Measurements from ENCODE around the gene PPP1R12B.
"Not testable (repeated sequence)": the region's sequence is repeated elsewhere in the genome, so short reads cannot be mapped to it uniquely, and the experiment has no call there.

Gene PPP1R12B

DNA sequence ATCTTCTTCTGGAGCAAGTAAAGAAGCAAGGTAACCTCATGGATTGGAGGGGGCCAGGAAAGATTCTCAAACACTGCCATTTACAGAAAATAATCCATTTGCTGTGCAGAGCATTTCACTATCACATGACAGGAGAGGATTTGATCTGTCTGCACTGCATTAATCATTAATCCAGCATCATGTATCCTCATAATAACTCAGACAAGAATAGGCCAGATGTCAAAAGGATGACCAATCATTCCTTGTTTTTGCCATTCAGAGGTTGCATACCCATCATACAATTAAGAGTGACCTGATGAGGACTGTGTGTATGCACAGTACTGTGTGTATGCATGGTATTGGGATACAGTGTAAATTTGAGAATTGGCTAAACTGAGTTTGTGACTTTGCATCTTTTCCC, 74.2 kb downstream of the PPP1R12B start:
- H3K36me3 Mint-ChIP-seq (ENCODE audit: low read depth); H3K9me3 Mint-ChIP-seq; DNase-seq (ENCODE audit: low spot score); H3K4me3 Mint-ChIP-seq; H3K4me1 Mint-ChIP-seq (ENCODE audit: low read depth); H3K27me3 Mint-ChIP-seq (ENCODE audit: low read depth); H3K27ac Mint-ChIP-seq: not testable (repeated sequence)

DNA sequence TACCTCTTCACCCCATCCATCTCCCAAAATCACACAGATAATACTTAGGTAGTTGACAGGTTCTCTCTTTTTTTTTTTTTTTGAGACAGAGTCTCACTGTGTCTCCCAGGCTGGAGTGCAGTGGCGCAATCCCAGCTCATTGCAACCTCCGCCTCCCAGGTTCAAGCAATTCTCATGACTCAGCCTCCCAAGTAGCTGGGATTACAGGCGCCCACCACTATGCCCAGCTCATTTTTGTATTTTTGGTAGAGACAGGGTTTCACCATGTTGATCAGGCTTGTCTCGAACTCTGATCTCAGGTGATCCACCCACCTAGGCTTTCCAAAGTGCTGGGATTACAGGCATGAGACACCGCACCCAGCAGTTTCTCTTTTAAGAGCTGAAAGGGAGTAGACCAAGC, 75.8 kb downstream of the PPP1R12B start:
- not testable (repeated sequence) for H3K4me1 Mint-ChIP-seq (ENCODE audit: low read depth); H3K4me3 Mint-ChIP-seq; H3K36me3 Mint-ChIP-seq (ENCODE audit: low read depth); DNase-seq (ENCODE audit: low spot score); H3K27me3 Mint-ChIP-seq (ENCODE audit: low read depth); H3K27ac Mint-ChIP-seq; H3K9me3 Mint-ChIP-seq

DNA sequence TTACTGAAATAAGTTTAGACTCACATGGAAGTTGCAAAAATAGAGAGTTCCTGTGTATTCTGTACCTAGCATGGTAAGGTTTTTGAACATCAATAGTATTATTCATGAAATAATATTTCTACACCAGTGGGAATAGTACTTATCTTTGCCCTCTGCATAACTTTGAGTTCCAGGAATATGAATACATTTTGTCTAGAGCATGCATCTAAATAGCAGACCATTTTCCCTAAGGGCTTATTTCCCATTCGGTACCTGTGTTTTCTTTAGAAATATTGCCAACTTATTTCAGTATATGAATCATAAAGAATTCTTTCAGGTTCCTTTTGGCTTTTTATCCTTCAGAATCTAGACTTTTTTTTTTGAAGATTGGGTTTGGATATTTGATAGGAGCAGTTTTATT, 81.6 kb downstream of the PPP1R12B start:
- not testable (repeated sequence) for H3K36me3 Mint-ChIP-seq (ENCODE audit: low read depth); H3K27me3 Mint-ChIP-seq (ENCODE audit: low read depth); H3K4me3 Mint-ChIP-seq; H3K27ac Mint-ChIP-seq; H3K9me3 Mint-ChIP-seq; DNase-seq (ENCODE audit: low spot score); H3K4me1 Mint-ChIP-seq (ENCODE audit: low read depth)

DNA sequence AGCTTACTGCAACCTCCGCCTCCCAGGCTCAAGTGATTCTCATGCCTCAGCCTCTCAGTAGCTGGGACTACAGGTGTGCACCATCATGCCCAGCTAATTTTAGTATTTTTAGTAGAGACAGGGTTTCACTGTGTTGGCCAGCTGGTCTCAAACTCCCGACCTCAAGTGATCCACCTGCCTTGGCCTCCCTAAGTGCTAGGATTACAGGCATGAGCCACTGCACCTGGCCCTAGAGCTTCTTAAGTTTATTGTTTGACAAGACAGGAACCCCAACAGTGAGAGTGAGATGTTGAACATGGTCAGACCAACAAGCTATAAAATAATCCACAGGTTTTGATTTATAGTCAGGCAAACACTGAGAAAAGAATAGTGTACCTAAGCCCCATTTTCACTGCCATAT, 83.8 kb downstream of the PPP1R12B start:
- not testable (repeated sequence) for H3K9me3 Mint-ChIP-seq; DNase-seq (ENCODE audit: low spot score); H3K27me3 Mint-ChIP-seq (ENCODE audit: low read depth); H3K4me3 Mint-ChIP-seq; H3K36me3 Mint-ChIP-seq (ENCODE audit: low read depth); H3K27ac Mint-ChIP-seq; H3K4me1 Mint-ChIP-seq (ENCODE audit: low read depth)

DNA sequence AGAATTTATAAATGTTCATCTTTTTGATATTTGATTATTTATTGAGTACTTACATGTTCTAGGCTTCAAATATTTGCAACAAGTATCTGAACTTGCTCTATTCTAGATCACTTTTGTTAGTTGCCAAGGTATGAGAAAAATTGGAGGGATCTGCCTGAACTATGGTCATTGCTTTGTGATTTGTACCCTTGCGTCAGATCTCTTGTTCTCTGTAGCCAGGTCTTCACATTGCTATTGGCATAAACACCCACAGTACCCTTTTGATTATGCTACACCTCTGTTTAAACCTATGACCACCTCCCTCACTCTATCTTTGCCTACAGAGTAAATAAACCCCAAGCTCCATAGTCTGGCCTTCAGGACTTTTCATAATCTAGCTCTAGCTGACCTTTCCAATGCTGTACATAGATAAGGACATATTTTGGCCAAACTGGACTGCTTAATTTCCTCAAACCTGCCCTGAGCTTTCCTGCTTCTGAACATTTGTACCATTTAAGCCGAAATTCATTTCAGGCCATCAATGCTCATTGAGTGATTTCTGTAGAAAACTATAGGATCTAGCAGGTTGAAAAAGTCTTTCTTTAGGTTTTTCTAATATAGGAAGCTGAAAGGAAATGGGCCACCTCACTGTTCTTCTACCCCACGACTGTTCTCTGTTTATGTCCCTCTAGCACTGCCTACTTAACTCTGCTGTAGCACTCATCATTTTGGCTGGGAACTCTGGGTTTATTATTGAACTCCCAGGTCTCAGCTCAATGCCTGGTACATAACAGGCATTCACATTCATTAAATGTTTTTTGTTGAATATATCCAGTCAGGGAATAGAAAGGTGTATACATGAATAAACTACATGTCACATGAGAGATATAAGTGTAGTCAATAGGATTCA, 84.9 kb downstream of the PPP1R12B start:
- Mint-ChIP-seq H3K27me3 (ENCODE audit: low read depth) (no peaks in the 10 kb centered on the region), H3K4me1 (ENCODE audit: low read depth) (no peaks in the 10 kb centered on the region), H3K27ac (no peak overlapping the region), H3K4me3 (no peak overlapping the region), H3K9me3 (no peaks in the 10 kb centered on the region), H3K36me3 (ENCODE audit: low read depth) (peaks cover 5% of the 10 kb centered on the region)
- no peak for DNase-seq (ENCODE audit: low spot score)

DNA sequence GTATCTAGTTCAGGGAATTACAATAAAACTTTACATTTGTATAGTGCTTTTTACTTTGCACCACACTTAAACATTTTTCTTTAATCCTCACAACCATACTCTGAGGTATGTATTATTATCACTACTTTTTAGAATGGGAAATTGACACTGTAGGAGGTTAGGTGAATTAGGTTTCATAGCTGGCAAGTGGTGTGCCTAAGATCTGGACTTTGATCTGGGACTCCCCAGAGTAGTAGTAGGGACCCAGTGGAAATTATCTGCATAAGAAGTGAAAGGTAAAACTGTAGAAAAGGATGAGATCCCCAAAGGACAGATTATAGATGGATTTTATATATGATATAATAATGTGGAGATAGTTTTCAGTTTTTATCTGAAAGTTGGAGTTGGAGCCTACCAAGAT, 85.6 kb downstream of the PPP1R12B start:
- Mint-ChIP-seq H3K4me3 (no peak overlapping the region), H3K4me1 (ENCODE audit: low read depth) (no peaks in the 10 kb centered on the region)

DNA sequence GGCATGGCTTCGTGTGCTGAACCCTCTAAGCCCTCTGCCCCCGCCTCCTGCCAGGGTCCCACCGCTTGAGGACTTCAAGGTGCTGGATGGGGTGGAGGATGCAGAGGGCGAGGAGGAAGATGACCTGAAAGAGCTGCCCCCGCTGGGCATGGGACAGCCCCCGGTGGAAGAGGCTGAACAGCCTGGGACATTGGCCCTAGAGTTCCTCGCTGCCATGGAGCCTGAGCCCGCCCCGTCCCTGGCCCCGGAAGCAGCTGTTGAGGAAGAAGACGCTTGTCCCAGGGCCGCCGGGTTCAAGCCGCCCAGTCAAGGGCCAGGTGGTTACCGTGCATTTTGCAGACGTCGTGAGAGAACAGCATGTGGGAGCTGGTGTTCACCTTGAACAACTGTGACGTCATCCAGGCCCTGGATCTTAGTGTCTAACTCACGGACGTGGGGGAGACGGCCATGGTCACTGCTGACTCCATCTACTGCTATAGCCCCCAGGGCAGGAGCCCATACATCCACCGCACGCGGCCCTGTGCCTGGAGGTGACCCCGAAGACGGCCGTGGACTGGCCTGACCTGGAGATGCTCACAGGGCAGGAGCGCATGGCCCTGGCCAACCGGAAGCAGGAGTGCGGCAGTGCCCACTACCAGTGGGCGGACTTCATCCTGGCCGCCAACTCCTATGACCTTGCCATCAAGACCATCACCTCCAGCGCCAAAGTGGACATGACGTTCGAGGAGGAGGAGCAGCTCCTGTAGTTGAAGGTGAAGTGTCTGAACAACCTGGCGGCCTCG, 90.1 kb downstream of the PPP1R12B start:
- no peaks in the 10 kb centered on the region for H3K4me1 Mint-ChIP-seq (ENCODE audit: low read depth)
- H3K36me3 Mint-ChIP-seq (ENCODE audit: low read depth): peaks cover 2% of the 10 kb centered on the region
- no peak overlapping the region for H3K4me3 Mint-ChIP-seq
- no peaks in the 10 kb centered on the region for H3K9me3 Mint-ChIP-seq
- DNase-seq (ENCODE audit: low spot score): no peak
- H3K27me3 Mint-ChIP-seq (ENCODE audit: low read depth): no peaks in the 10 kb centered on the region
- H3K27ac Mint-ChIP-seq: no peak overlapping the region

More for the DNA sequence above, 85.6 kb downstream of the PPP1R12B start:
- Mint-ChIP-seq H3K27me3 (ENCODE audit: low read depth) (no peaks in the 10 kb centered on the region), H3K9me3 (no peaks in the 10 kb centered on the region), H3K36me3 (ENCODE audit: low read depth) (peaks cover 5% of the 10 kb centered on the region), H3K27ac (no peak overlapping the region)
- DNase-seq (ENCODE audit: low spot score): no peak

DNA sequence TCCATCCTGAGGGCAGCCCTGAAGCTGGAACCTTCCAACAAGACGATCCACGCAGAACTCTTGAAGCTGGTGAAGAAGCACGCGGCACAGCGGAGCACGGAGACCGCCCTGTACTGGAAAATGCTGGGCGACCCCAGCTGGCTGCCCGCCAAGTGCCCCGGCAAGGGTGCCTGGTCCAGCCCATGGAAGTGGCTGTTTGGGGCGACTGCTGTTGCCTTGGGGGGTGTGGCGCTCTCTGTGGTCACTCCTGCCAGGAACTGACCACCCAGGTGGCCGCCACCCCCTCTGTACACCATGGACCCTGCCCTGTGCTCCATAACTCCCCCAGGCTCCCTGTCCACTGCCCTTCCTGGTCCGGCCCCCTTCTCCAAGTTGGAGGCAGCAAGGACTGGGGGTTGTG, 90.8 kb downstream of the PPP1R12B start:
- H3K27me3 Mint-ChIP-seq (ENCODE audit: low read depth): no peaks in the 10 kb centered on the region

DNA sequence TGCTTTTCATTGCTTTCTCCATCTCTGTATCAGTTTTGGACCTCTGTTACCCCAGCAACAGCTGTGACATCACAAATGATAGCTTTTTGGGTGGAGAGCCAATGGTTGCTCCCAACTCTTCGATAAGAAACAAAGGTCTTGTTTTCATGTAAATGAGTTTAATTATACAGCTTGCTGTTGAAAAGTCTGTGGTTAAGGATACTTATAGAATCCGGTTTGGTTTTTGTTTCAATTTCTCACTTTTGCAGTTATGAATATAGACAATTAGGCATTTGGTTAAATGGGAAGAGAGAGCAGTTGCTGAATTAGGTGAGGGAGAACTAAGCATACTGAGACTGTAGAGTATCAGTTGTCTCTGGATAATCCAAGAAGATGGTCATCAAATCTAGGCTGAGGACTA, 99.6 kb downstream of the PPP1R12B start:
- not testable (repeated sequence) for H3K4me1 Mint-ChIP-seq (ENCODE audit: low read depth); H3K4me3 Mint-ChIP-seq; H3K27me3 Mint-ChIP-seq (ENCODE audit: low read depth); H3K9me3 Mint-ChIP-seq; H3K27ac Mint-ChIP-seq; DNase-seq (ENCODE audit: low spot score)
- H3K36me3 Mint-ChIP-seq (ENCODE audit: low read depth): peaks cover 14% of the 10 kb centered on the region

More for the DNA sequence above, 90.8 kb downstream of the PPP1R12B start:
- Mint-ChIP-seq H3K36me3 (ENCODE audit: low read depth) (peaks cover 2% of the 10 kb centered on the region), H3K27ac (no peak overlapping the region), H3K4me3 (no peak overlapping the region), H3K4me1 (ENCODE audit: low read depth) (no peaks in the 10 kb centered on the region), H3K9me3 (no peaks in the 10 kb centered on the region)
- DNase-seq (ENCODE audit: low spot score): no peak

DNA sequence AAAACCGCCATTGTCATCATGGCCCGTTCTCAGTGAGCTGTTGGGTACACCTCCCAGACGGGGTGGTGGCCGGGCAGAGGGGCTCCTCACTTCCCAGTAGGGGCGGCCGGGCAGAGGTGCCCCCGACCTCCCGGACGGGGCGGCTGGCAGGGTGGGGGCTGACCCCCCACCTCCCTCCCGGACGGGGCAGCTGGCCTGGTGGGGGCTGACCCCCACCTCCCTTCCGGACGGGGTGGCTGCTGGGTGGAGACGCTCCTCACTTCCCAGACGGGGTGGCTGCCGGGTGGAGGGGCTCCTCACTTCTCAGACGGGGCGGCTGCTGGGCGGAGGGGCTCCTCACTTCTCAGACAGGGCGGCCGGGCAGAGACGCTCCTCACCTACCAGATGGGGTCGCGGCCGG, 103.1 kb downstream of the PPP1R12B start:
- not testable (repeated sequence) for H3K9me3 Mint-ChIP-seq; H3K27ac Mint-ChIP-seq; DNase-seq (ENCODE audit: low spot score); H3K4me1 Mint-ChIP-seq (ENCODE audit: low read depth); H3K27me3 Mint-ChIP-seq (ENCODE audit: low read depth); H3K4me3 Mint-ChIP-seq
- peaks cover 17% of the 10 kb centered on the region for H3K36me3 Mint-ChIP-seq (ENCODE audit: low read depth)

DNA sequence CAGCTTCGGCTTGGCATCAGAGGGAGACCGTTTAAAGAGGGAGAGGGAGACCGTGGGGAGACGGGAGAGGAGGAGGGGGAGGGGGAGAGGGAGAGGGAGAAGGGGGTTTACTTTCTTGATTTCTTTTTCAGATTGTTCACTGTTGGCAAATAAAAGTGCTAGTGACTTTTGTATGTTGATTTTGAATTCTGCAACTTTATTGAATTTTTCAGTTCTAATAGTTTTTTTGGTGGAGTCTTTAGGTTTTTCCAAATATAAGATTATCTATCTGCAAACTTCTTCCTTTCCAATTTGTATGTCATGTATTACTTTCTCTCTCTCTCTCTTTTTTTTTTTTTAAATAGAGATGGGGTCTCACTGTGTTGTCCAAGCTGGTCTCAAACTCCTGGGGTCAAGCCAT, 104.0 kb downstream of the PPP1R12B start:
- peaks cover 17% of the 10 kb centered on the region for H3K36me3 Mint-ChIP-seq (ENCODE audit: low read depth)

DNA sequence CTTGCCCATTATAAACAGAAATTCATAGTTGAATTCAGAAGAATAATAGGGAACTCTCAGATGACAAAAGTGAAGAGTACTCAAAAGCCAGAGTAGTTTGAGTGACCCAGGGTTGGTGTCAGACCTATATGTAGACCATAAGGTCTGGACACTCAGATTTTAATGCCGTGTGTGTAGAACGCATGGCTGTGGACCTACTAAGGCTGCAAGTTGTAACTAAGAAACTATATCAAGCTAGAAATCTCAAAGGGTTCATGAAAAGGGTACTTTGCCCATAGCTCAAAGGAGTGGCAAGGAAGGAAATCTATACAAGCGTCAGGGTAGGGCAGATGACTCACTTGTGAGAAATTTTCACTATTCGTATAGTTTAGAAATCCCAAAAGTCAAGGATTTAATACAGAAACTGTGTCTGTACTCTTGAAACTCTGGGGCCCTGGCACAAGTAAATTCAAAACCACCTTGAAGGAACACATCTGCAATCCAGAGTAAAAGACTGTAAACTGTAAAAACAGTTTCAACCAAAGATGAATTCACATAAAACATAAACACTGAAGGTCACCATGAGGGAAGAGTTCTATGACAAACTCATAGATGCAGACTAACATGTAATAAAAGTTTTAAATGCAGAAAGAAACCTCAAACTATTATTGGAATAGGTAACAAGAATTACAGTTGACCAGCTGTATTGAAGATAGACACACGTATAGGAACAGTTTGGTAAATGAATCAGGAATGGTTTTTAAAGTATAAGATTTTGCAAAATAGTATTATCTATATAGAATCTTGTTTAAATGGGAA, 108.1 kb downstream of the PPP1R12B start:
- H3K36me3 Mint-ChIP-seq (ENCODE audit: low read depth); H3K9me3 Mint-ChIP-seq; DNase-seq (ENCODE audit: low spot score); H3K4me3 Mint-ChIP-seq; H3K27me3 Mint-ChIP-seq (ENCODE audit: low read depth); H3K27ac Mint-ChIP-seq; H3K4me1 Mint-ChIP-seq (ENCODE audit: low read depth): not testable (repeated sequence)

More for the DNA sequence above, 104.0 kb downstream of the PPP1R12B start:
- H3K27ac Mint-ChIP-seq: no peak overlapping the region
- no peaks in the 10 kb centered on the region for H3K27me3 Mint-ChIP-seq (ENCODE audit: low read depth)
- H3K4me1 Mint-ChIP-seq (ENCODE audit: low read depth): peaks cover 7% of the 10 kb centered on the region
- DNase-seq (ENCODE audit: low spot score): no peak
- no peaks in the 10 kb centered on the region for H3K9me3 Mint-ChIP-seq
- no peak overlapping the region for H3K4me3 Mint-ChIP-seq

DNA sequence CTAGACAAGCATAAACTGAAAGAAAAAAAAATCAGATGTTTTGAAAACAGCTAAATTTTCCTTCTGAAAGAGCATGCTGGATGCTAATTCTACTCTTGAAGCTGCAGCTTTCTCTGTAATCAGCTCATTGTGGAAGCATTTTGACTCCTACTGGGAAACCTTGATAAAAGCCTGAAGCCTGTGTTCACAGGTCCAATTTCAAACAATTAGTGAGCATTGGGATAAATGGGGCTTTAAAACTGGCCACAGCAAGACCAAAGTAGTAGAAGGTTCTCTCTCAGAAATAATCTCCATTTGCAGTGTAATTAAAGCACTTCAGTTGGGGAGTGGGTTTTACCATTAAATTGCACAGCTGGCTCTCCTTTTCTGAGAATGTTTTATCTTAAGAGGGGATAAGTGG, 110.2 kb downstream of the PPP1R12B start:
- H3K36me3 Mint-ChIP-seq (ENCODE audit: low read depth): not testable (repeated sequence)

More for the DNA sequence above, 110.2 kb downstream of the PPP1R12B start:
- H3K4me3 Mint-ChIP-seq; H3K4me1 Mint-ChIP-seq (ENCODE audit: low read depth); DNase-seq (ENCODE audit: low spot score); H3K27me3 Mint-ChIP-seq (ENCODE audit: low read depth); H3K9me3 Mint-ChIP-seq; H3K27ac Mint-ChIP-seq: not testable (repeated sequence)

Data from T-helper 2 cell treated with Interferon-gamma antibody and Interleukin-4, amounts not matched to agents 5 μg/mL and 100 μg/mL, for 36 hours (primary cell).